NCI-H2227 (cell line): ENCODE results near the gene ATXN1.
"Not testable (repeated sequence)": the region's sequence is repeated elsewhere in the genome, so short reads cannot be mapped to it uniquely, and the experiment has no call there.

Experiments used
- DNase-seq: peaks from one replicate; lab custom pipeline; 2025; ENCODE audit not compliant: unreplicated experiment; lab: John Stamatoyannopoulos, UW

The ATXN1 gene

GRCh38 chr6:16702627-16703378 is 58.5 kb downstream of the ATXN1 start:
- DNase-seq, result not testable (repeated sequence)

DNA sequence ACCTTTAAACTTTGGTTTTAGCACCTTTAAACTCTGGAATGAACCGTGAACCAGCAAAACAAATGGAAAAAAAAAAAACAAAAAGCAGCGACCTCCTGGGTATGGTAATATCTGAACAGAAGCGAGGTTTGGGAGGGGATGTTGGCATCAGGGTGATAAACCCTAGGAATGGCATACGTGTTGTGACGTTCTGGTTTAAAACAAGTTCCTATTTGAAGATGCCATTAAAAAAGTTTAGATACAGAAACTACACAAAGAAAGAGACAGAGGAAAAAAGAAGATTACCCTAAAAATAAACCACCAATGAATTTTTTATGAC is 60.4 kb downstream of the ATXN1 start:
- DNase-seq, result no peak

GRCh38 chr6:16700202-16700915 is 60.9 kb downstream of the ATXN1 start:
- DNase-seq, result no peak

DNA sequence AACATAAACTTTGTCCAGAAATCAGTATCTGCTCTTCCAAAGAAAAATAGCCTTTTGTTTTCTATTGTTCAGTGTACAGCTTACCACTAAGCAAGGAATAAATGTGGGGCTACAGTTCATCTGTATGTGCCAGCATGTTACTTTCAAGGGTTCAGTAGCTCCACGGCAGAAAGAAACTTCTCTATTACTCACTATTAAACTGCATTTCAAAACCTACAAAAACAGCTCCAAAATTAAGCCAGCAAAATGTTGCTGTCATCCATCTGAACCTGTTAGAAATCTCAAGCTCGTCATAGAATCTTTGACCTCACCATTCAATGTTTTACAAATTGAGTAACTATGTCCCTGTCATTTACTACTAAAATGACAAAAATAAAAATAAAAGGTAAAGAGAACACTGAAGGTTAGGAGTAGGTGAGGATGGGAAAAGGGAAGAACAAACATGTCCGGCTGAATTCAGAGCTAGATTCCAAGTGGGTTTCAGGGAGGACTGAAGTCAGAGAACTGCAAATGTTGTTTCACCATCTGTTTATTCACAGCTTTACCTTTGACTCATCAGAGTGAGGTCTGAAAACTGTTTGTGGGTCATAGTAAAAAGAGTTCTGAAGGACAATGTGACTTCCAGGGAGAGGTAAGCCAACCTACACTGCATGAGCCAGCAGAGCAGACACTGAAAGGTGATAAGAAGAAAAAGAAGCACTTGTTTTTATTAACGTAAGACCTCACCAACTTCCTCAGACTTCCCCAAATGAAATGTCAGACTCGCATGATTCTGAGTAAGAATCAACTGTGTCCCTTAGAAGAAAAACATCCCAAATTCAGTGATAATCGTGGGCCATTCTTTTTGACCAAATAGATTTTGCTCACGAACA is 62.0 kb downstream of the ATXN1 start:
- DNase-seq, result no peak

- DNase-seq, result no peak
These were observed 63.1 kb downstream of the ATXN1 start for GRCh38 chr6:16698162-16698533.

GRCh38 chr6:16697437-16698161 is 63.7 kb downstream of the ATXN1 start:
- no peak for DNase-seq

DNA sequence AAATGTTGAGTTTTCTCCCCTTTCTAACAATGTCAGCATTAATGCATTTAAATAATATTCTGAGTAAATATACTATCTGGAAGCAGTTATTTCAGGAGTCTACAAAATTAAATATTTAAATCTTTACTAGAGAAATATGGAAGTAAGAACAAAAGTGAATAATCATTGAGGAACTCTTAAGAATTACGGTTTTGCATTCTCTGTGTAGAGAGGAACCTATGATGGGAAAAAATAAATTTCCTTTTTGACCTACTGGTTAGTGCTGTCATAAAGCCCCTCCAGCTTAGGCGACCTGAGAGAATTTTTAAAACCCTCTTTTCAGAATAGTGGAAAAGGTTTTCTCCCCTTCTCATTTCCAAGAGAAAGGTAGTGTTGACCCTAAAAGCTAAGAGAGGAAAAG is 64.8 kb downstream of the ATXN1 start:
- no peak for DNase-seq

DNA sequence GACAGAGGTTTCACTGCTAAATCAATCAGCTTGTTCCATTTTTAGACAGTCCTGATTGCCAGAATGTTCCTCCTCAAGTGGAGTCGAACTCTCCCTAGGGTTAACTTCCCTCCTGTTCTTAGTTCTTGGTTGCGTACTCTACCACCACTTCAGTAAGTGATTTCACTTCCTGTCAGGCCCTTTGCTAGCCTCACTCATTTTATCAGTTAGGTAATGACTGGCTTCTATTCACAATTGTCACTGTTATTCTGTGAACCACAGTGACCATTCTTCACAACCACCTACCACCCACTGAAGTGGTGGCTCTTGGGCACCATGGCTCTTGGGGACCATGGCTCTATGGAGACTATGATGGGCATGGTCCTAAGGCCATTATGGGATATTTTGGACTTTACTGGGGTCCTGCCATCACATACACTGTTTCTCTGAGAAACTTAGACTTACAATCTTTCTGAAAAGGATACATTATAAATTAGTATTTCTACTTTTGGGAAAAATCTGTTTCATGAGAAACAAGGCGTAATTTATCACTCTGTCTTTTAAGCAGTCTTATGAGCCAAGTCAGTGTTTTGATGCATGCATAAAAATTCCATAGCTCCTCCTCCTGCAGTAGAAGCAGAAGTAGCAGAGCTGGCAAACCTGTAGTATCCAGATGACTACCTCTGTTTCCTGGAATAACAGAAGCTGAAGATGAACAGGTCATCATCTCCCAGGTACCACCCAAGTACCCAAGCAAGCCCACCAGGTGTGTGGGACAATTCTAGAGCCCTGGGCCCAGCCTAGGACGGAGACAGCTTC is 66.3 kb downstream of the ATXN1 start:
- DNase-seq, result no peak

GRCh38 chr6:16691324-16691723 is 69.9 kb downstream of the ATXN1 start:
- no peak for DNase-seq

GRCh38 chr6:16690608-16691142 is 70.6 kb downstream of the ATXN1 start:
- DNase-seq, result no peak

GRCh38 chr6:16689788-16690607 is 71.3 kb downstream of the ATXN1 start:
- no peak for DNase-seq

GRCh38 chr6:16688984-16689636 is 72.2 kb downstream of the ATXN1 start:
- DNase-seq, result no peak

DNA sequence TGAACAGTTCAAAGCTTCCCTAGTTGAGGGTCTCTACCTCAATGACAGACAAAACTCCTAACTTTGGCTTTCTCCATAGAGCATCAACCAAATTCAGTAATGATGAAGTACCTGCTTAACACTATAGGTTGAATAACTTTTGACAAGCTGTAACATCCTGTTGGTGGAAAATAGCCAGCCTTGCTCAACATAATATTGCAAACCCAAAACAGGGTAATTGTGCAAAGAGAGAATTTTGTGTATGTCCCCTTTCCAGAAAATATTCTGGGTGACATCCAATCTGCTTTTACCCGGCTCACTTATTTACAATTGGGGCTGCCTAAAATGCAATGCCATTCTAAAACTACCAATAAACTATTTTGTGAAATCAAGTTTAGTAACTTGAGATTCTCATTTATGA is 72.8 kb downstream of the ATXN1 start:
- no peak for DNase-seq

DNA sequence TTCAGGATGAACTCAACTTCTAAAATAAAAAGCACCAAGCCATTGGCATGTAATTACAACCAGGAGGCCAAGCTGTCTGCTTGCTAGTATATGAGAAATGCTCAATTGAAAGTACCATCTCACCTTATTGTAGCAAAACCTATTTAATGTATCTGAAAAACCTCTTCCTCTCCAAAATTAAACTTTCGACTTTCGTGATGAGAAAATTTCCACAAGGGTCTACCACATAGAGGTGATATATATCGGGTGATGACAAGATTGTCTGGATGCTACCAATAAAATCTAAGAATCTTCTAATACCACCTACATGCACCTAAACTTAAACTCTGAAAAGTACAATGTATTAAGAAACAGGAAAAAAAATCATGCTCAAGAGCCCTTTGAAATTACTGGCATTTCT is 74.2 kb downstream of the ATXN1 start:
- DNase-seq, result no peak

GRCh38 chr6:16684896-16685554 is 76.2 kb downstream of the ATXN1 start:
- no peak for DNase-seq

DNA sequence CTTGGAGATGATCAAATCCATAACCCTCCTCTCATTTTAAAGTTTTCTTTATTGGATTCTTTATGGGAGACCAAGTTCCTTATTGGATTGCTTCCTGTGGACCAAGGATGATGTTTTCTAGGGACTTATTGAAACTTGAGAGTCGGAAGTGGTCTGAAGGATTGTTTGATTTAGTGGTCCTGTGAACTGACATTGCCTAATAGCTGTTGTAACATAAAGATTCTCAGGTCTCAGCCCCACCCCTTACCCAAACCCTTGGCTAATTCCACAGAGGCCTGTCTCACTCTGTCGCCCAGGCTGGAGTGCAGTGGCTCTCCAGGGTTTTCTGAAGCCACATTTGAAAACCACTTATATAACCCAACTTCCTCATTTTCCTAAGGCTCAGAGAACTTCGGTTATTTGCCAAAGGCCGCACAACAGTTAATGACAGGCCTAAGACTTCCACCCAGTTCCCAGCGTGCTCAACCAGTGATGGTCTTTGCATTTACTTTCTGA is 77.0 kb downstream of the ATXN1 start:
- no peak for DNase-seq

DNA sequence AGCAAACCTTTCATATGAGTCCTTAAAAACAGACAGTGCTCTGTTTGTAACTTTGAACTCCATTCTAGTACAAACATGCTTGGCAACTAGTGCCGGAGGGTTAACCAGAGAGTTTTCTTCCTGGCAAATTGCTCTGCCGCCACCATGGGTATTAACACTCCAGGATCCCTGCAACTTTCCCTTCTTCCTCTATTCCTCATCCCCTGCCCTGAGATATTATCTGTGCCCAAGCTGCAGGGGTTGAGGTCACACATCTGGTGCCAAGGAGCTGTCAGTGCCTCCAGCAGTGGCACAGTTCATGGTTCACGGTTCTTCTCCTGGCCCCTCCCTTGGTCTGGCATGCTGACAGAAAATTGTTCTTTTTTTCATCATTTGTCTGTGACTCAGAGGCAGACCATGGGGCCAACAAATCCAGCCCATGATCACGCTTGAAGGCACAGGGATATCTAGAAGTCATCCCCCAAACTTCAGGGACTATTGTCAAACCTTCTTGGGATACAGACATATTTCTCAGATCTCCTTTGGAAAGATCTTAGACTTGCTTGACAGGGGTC is 77.5 kb downstream of the ATXN1 start:
- DNase-seq, result no peak
